GM19372 (cell line): ENCODE measurements around the gene MED31.
"Not testable (repeated sequence)": the region's sequence is repeated elsewhere in the genome, so short reads cannot be mapped to it uniquely, and the experiment has no call there.

Source experiments
- ATAC-seq: cut with Tn5 transposase; IDR thresholded peaks from one replicate; pipeline ENCODE4 v1.9.1; 2021; ENCODE audit warnings: mild to moderate bottlenecking, low read depth, moderate library complexity; ENCODE audit not compliant: unreplicated experiment

Gene MED31

GRCh38 chr17:6677946-6678345 is 26.5 kb upstream of the MED31 start:
- ATAC-seq = no peak

- ATAC-seq = no peak
Observed at GRCh38 chr17:6677158-6677831, 25.9 kb upstream of the MED31 start.

DNA sequence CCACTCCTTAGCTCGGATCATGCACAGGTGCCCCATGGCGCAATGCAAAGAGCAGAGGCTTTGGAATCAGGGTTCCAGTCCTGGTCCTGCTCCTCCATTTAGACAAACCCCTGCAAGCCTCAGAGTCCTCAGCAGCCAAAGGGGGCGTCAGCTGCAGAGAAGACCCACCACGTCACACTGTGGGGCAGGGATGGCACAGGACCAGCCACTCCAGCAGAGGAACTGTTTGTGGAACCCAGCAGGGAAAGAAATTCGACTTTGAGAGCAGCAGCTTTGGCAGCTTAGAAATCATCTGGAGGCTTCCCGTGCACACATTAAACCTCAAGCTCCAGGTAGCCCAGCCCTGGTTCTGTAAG is 25.4 kb upstream of the MED31 start:
- no peak for ATAC-seq

- no peak for ATAC-seq
Observed at GRCh38 chr17:6675201-6675825, 23.9 kb upstream of the MED31 start.

- ATAC-seq = no peak
Observed at GRCh38 chr17:6674586-6674985, 23.2 kb upstream of the MED31 start.

DNA sequence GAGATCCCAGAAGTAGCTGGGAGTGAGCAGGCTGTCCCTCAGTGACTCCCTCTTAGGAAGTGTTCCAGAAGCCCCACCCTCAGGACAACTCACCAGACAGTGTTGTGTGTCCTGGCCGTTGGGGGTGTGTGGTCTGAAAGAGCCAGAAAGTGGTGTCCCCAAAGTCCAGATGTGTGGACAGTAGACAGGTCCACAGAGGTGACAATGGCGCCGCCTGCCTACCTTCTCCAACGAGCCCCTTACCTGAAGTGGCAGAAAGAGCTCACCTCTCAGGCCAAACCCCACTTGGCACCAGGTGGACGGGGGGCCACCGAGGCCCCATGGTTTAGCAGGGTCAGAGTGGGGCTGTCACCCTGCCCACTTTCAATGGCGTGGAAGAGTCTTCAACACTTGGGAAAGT is 20.0 kb upstream of the MED31 start:
- ATAC-seq = no peak

DNA sequence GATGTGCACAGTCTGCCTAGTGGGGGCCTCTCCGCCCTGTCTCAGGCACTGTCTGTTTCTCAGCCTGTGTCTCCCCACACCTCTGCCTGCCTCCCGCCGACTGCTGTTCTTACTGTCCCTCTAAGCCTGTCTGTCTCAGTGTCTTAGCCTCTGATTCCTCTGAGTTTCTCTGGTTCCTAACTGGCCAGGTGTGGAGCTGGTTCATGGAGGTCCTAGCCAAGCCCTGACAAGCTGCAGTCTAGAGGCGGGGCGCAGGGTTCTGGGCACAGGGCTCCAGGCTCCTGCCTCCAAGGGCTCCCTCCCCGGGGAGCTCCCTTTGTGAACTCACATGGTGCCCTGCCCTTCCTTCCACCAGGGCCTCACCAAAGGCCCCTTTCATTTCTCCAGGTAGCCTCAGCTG is 19.6 kb upstream of the MED31 start:
- ATAC-seq = no peak

DNA sequence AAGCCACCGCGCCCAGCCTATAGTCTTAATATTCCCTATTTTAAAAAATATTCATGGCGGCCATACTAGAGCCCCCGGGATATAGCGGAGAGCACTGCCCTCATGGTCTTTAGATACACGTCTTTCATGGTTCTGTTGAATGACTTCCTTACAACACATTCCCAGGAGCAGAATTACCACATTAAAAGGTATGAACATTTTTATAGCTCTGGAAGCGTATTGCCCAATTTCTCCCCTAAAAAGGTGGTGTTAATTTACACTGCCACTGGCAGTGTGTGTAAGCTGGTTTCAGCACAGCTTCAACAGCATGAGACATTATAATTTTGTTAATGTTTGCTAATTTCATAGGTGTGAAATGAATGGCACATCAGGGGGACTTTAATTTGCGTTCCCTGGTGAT is 19.2 kb upstream of the MED31 start:
- ATAC-seq = no peak

DNA sequence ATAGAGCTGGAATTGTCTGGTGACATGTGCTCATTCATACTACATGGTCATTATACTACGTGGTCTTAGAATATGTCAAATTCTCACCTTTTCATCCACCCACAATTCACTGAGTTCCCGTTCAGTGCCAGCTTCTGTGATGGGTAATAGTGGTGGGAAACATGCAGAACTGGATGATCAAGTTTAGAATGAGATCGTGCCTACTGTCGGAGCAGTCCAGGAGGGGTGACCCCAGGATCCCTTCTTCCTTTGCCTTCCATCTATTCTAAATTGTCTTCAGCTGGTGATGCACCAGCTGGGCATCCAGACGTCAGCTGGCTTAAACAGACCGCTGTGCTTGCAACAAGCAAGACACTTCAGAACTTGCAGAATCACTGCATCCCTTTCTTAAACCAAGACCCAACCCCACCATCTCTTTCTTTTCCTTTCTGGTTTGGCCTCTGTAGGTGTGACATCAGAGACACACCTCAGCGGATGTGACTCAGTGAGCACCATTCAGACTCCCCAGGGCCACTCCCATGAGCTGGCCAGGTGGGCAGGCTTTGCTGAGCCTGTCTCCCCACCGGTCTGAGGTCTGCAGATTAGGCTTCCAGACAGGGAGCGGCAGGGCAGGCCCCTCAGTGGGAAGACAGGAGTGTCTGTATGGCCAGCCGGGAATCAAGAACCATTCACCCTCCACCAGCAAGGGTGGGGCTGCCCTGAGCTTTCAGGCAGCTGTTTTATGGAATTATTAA is 18.2 kb upstream of the MED31 start:
- no peak for ATAC-seq

DNA sequence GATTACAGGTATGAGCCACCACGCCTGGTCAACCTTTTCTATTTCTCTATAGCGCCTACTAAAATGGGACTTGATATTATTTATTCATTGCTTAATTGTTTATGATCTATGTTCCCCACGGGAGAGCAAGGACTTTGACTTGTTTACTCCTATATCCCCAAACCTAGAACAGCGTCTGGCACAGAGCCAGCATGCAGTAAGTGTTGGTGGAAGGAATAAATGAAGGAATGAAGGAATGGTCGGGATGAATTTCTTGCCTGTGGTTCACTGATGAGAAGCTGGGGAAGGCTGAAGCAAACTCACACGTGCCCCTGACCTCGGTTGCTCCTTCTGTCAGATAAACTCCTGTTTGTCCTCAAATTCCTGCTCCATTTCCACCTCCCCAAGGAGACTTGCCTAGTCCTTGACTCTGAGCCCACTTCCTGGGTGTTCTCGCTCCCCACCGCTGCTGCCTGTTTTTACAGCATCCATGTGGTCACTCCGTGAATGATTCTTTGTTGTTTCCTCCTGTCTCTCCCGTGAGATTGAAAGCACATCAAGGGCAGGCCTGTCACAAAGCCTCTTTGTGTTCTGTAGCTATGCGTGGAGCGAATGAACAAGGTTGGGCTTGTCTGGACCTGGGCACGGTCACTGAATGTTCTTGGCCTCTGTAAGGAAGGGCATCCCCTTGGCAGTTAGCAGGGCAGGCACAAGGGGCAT is 17.5 kb upstream of the MED31 start:
- ATAC-seq = no peak

DNA sequence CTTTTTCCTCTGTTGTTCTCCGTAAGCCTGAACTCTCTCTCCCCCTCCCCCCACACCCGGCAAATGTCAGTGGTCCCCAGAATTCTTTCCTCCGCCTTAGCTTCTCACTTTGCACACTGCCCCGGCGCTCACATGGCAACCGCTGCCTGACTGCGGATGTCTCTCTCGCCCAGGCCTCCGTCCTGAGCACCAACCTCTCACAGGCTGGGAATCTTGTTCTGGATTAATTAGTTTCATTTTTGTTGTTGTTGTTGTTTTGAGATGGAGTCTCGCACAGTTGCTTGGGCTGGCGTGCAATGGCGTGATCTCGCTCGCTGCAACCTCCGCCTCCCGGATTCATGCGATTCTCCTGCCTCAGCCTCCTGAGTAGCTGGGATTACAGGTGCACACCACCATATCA is 16.8 kb upstream of the MED31 start:
- ATAC-seq = no peak

DNA sequence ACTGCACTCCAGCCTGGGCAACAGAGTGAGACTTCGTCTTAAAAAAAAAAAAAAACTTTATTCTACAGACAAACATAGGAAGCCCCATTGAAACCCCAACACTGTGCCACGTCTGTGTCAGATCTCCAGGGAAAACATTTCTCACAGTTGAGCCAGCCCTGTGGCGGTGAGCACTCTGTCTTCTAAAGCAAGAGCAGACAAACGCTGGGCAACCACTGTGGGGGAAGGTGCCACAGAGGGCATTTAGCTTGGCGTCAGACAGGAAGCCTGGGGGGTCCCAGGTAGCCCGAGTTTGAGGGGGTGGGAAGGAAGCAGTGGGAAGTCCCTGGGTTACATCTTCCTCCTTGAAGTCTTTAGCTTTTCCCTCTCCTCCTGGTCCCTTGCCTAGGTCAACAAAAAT is 16.1 kb upstream of the MED31 start:
- ATAC-seq = no peak

GRCh38 chr17:6666557-6666956 is 15.2 kb upstream of the MED31 start:
- ATAC-seq = no peak

GRCh38 chr17:6666077-6666521 is 14.7 kb upstream of the MED31 start:
- no peak for ATAC-seq

GRCh38 chr17:6663200-6663599 is 11.8 kb upstream of the MED31 start:
- not testable (repeated sequence) for ATAC-seq

GRCh38 chr17:6661464-6661848 is 10.1 kb upstream of the MED31 start:
- ATAC-seq = no peak

- peak; percentile 67 for ATAC-seq
Observed at GRCh38 chr17:6660805-6661463, 9.5 kb upstream of the MED31 start.

DNA sequence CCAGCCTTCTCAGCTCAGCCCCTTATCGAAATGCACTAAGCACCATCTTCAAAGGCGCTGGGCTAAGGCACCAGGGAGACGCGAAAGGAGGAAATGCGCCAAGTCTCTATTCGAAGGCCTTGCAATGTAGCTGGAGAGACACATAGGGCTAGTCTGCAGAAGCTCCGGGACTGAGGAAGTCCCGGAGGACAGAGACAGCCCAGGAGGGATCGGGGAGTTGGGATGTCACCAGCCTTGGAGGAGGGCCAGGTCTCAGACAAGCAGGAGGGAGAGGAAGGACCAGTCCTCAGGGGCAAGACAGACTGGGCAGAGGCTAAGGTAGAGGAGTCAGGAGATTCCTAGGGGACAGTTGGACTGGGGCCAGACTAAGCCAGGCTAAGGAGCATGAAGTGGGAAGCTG is 8.7 kb upstream of the MED31 start:
- no peak for ATAC-seq

- not testable (repeated sequence) for ATAC-seq
Observed at GRCh38 chr17:6658411-6658810, 7.0 kb upstream of the MED31 start.

- no peak for ATAC-seq
Observed at GRCh38 chr17:6657633-6658287, 6.4 kb upstream of the MED31 start.
